OCI-M1 (cell line): ENCODE data around the gene VHLL.

ENCODE experiments used
- DNase-seq: peaks from one replicate; lab custom pipeline; 2025; lab: John Stamatoyannopoulos, UW

Gene VHLL

GRCh38 chr1:156253634-156254033, 45.5 kb downstream of the VHLL start:
- DNase-seq, result no peak

DNA sequence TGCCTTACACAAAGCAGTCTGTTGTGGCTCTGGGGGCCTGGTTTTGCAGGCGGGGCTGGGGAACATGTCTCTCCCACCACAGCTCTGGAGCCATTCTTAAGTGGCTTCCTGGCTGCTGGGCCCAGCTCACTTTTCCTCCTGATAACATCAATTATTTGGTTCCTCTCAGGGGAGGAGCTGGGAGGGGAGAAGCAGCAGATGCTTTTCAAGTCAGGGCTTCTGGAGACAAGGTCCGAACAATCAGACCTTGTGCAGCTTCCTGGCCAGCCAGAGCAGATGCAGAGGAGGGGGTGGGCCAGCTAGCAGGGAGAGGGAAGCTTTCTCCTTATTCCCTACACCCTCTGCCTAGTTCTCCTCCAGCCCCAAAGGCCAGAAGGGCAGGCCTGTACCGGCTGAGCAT, 47.6 kb downstream of the VHLL start:
- no peak for DNase-seq

DNA sequence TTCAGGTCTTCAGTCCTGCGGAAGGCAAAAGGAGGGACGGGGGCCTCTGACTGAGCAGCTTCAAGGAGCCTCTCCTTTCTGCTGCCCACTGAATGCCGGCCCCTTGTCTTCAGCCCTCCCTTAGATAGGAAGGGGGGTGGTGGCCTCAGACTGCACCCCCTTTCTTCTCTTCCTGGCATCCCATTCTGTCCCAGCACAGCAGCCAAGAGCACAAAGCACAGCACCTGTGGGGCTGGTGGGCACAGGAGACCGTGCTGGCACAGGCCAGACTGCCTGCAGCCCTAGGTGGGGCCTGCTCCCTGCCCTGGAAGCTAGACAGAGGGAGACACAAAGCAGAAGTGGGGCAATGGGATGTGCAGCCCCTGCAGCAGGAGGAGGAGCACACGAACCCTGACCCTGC, 49.5 kb downstream of the VHLL start:
- DNase-seq, result no peak
